Stimulated activated CD4-positive, alpha-beta T cell treated with anti-CD3 and anti-CD28 coated beads, TNF-alpha, amount 100 ng/mL, for 48 hours (primary cell): ENCODE results near the gene NME4.
"Not testable (repeated sequence)": the region's sequence is repeated elsewhere in the genome, so short reads cannot be mapped to it uniquely, and the experiment has no call there.

Experiments used
- DNase-seq, 3 donors: peaks; one replicate each; pipeline ENCODE4 v3.0.0-alpha.2; 2020; ENCODE audit warnings: low read depth in 3 of 3

The NME4 gene

DNA sequence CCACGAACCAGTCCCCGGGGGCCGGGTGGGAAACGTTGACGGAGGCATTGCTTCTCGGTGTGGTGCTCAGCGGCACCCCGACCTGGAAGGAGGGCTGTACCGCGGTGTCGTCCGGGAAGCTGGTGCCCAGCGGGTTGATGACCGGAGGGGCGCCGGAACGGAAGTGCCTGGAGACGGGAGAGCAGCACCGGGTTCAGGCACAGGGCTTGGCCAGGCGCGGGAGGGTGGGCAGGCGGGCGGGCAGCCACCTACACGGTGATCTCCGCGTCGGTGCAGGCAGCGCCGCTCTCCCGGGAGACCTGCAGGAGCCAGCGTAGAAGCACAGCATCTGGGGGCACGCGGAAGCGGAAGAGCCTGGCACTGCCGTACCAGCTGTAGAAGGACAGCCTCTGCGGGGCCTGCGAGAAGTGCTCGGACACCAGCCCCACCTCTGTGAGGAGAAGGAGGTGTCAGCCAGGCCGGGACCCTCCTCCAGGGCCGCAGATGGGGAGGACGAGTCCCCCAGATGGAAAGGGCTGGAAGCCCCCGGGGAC is 19.5 kb upstream of the NME4 start:
- no peak for DNase-seq

DNA sequence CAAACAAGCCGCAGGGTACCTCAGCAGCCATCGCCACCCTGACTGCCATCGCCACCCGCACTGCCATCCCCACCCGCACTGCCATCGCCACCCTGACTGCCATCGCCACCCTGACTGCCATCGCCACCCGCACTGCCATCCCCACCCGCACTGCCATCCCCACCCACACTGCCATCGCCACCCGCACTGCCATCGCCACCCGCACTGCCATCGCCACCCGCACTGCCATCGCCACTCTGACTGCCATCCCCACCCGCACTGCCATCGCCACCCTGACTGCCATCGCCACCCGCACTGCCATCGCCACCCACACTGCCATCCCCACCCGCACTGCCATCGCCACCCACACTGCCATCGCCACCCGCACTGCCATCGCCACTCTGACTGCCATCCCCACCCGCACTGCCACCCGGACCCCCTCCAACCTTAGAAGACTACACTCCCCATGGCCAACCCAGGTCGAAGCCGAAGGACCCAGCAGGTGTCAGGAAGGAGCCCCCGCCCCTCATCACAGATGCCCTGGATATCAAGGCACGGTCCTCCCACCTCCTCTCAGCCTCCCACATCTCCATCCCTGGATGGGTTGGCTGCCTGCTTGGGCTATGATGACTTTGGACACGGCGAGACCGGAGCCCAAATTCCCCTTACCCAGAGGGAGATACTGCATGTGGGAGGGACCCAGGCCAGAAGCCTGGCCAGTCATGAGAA is 18.7 kb upstream of the NME4 start:
- DNase-seq = not testable (repeated sequence)

DNA sequence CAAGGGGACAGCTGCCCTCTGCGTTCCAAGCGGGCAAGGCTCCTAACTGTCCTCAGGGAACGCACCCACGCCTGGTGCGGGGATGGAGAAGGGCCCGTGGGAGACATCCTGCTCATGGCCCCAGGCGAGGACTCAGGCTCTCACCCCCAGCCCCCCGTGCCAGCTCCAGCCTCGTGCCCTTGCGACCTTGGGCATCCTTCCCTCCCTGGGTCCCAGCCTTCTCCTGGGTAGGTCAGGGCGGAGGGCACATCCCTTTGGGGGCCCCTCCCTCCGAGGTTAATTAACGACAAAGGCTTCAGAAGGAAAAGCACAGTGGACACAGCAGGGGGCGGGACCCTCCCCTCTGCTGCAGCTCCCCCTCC is 18.2 kb upstream of the NME4 start:
- no peak for DNase-seq

DNA sequence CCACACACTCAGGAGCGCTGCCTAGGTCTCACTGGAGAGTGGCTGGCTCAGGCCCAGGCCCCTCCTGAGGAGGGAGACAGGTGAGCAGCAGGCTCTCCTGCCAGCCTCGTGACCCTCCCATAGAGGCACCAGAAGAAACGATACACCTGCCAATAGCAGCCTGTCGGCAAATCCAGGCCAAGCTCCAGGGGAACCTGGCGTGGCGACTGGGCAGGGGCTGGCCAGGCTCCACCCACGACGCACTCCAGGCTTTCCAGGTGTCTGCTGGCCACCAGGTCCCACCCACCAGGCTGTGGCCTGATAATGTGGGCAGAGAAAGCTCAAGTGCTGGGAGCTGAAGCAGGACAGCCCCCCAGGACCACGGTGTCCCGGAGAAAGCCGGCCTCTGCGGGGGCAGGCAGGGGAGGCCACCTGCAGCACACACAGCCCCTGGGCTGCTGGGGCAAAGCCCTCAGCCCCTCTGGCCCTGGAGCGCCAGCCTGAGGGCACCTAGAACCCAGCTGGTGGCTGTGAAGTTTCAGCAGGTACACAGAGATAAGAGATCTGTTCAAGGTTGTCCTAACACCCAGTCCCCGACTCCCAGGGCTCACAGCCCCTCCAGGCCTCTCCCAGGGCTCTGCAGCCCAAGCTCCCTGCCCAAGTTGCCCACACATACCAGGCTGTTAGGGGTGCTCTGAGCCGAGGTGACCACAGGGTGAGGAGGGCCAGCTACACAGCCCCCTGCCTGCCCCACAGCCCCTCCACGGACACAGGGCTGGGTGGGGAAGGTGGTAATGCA is 17.6 kb upstream of the NME4 start:
- no peak for DNase-seq

DNA sequence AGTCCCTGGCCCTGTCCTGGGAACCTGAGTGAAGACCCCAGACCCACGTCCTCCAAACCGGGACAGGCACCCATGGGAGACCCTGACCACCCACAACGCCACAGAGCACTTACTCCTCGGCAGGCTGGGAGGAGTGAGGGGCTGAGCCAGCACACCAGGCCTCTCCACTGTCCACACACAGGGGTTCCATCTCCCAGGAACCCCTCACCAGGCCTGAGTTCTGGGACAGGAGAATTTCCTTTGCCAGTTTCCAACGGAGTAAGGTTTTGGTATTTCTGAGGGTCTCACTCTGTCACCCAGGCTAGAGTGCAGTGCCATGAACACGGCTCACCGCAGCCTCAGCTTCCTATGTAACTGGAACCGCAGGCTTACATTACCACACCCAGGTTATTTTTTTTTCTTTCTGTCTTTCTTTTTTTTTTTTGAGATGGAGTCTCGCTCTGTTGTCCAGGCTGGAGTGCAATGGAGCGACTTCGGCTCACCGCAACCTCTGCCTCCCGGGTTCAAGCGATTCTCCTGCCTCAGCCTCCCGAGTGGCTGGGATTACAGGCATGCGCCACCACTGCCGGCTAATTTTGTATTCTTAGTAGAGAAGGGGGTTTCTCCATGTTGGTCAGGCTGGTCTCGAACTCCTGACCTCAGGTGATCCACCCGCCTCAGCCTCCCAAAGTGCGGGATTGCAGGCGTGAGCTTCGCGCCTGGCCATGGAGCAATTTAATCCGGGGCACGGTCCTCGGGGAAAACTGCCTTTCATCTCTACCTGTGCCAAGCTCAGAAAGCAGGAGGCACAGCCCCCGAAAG is 16.8 kb upstream of the NME4 start:
- no peak for DNase-seq

DNA sequence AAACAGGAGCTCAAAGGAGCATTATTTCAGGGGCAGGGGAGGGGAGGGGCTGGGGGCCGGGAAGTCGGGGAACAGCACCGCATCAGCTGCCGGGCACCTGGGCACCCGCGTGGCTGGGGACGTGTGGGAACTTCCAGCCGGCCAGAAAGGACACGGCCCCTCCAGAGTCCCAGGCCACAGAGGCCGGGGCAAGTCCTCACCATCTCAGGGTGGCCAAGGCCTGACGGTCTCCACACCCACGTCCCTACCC is 16.3 kb upstream of the NME4 start:
- DNase-seq = no peak

DNA sequence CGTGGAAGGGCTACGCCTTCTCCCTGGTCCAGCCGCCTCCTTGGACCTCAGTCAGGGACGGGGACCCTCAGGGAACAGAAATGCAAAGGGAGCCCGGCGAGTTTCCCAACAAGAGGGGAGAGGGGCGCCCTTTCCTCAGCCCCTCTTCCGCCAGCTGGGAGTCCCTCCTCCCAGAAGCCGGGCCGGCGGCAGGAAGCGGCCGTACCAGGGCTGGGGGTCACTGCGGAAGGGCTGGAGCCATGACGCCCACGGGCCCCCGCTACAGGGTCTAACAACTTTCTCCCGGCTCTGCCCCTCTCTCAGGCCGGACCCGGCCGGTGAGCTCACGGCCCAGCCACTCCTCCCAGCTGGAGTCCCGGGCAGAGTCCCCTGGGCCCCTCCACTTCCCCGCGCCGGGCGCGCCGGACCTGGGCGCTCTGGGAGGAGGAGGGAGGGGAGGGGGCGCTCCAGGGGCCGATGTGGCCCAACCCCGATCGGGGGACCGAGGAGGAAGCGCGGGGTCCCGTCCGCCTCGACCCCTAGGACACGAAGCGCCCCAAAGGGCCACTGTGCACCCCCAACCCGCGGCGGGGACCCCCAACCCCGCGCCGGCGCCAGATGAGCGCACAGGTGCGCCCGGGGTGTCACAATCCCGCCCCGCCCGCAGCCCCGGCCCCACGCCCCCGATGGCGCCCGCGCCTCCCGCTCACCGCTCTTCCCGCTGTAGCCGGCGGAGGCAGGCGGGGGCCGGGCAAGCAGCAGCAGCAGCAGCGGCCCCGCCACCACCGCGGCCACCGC is 15.8 kb upstream of the NME4 start:
- no peak for DNase-seq

DNA sequence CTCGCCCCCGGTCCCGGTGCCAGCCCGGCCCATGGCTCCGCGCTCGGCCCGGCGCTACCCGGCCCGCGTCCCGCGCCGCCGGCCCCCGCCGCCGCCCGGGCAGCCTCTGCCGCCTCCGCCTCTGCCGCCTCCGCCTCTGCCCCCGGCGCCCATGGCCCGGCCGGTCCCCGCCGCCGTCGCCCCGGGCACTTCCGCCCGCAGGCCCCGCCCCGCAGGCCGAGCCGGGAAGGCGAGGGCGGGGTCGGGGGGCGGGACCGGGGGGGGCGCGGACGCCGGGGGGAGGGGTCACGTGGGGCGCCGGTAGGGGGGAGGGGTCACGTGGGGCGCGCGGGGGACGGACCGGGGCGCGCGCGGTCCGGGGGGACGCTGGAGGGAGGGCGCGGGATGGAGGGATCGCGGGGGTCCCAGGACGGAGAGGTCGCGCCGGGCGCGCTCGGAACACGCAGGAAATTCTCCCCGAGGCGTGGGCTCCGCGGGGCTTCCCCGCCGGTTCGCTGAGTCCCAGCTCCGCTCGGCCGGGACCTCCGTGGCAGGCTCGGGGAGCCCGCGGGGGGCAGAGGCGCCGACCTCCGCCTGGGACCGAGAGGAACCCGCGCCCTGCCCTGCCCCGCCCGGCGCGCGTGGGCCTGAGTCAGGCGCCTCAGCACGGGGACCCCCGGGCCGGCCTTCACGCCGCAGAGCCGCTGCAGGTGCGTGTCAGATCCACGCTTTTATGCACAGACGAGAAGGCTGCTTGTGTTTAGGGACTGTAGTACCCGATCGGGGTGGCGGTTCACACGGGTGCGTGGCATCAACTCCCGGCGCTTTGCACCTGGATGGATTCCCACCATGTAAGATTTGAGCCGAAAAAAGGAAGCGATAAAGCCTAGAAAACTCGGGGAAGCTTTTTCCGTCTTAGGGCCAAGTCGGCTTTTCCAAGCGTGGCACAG is 14.9 kb upstream of the NME4 start, which contains the start of gene PGAP6:
Gene PGAP6 (minus strand): TSS at position 190 of the 929 bp plus-strand sequence. CDS start 157 bp downstream, at position 33.
- DNase-seq = peak in 2 of 3 donors; percentile 45 to 51

DNA sequence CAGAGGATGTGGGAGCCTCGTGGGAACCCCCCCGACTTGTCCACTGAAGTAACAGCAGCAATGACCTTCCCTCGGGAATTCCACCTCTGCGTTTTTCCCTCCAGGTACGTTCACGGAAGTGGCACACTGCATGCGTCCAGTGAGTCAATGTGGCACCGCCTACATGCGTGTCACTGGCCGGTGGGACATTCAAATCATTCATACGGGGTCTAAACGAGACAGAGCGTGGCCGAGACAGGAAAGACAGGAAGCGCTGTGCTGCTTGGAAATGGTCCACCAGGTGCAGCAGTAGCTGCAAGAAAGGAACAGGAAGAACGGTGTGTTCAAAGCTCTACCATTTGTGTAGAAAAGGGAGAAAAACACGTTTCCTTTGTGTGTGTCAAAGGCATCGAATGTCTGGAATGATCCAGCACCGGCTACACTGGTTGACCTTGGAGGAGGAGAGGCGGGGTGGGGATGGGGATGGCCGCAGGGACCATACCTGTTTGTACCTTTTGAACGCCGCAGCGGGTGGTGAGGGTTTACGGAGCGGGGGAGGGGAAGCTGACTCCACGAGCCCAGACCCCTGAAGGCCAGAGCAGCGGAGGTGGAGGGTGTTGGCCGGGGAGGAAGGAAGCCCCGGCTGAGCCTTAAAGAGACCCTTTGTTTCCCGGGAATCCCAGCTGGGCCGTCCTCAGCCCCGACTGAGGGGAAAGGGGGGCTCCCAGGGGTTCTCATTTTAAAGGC is 13.5 kb upstream of the NME4 start:
- DNase-seq = peak in 1 of 3 donors; percentile 24

DNA sequence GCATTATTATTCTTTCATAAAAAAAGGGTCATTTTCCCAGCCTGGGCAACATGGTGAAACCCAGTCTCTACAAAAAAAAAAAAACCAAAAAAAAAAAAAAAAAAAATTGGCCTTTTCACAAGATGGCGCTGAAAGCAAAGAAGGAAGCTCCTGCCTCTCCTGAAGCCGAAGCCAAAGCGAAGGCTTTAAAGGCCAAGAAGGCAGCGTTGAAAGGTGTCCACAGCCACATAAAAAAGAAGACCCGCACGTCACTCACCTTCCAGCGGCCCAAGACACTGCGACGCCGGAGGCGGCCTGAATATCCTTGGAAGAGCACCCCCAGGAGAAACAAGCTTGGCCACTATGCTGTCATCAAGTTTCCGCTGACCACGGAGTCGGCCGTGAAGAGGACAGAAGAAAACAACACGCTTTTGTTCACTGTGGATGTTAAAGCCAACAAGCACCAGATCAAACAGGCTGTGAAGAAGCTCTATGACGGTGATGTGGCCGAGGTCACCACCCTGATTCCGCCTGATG is 10.3 kb upstream of the NME4 start:
- no peak for DNase-seq

DNA sequence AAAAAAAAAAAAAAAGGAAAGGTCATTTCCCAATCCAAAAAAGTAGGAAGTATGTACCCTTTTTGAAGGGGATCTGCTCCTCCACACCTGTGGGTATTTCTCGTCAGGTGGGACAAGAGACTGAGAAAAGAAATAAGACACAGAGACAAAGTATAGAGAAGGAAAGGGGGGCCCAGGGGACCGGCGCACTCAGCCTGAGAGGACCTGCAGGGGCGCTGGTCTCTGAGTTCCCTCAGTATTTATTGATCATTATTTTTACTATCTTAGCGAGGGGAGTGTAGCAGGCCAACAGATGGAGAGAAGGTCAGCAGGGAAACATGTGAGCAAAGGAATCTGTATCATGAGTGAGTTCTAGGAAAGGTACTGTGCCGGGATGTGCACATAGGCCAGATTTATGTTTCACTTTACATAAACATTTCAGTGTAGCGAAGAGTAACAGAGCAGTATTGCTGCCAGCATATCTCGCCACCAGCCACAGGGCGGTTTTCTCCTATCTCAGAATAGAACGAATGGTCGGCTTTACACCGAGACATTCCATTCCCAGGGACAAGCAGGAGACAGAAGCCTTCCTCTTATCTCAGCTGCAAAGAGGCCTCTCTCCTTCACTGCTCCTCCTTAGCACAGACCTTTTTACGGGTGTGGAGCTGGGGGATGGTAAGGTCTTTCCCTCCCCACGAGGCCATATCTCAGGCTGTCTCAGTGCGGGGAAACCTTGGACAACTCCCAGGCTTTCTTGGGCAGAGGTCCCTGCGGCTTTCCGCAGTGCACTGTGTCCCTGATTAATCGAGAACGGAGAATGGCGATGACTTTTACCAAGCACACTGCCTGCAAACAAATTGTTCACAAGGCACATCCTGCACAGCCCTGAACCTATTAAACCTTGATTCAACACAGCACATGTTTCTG is 9.0 kb upstream of the NME4 start:
- DNase-seq = not testable (repeated sequence)

DNA sequence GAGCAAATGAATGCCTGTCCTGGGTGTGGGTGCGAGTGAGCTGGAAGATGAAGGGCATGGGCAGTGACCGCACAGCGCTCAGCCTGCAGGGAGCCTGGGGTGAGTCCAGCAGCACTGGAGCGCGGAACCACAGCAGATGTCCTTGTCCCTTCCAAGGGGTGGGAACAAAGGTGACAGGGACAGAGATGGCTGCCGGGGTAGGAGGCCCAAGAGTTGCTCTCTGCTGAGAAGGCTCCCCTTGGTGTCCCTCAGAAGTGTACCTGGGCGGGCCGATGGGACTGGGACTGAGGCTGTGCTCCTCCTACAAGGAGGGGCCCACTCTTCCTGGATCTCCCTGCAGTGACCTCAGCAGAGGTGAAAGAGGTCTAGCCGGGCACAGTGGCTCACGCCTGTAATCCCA is 7.6 kb upstream of the NME4 start:
- no peak for DNase-seq

DNA sequence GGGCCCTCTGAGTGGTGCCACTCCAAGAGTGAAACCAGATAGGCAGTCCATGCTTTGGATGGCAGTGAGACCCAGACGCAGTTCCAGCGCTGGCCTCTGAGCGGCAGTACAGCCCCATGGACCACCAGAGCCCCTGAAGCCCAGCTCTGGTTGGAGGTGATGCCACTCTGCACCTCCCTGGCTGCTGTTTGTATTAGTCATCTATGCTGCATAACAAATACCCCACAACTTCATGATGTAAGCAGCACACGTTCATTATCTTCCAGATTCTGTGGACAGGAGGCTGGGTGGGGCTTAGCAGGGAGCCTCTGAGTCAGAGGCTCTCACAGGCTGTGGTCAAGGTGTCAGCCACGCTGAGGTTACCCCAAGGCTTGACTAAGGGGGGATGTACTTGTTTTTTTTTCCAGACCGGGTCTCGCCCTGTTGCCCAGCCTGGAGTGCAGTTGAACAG is 5.1 kb upstream of the NME4 start:
- DNase-seq = peak; percentile 65 to 81 (median 70)

DNA sequence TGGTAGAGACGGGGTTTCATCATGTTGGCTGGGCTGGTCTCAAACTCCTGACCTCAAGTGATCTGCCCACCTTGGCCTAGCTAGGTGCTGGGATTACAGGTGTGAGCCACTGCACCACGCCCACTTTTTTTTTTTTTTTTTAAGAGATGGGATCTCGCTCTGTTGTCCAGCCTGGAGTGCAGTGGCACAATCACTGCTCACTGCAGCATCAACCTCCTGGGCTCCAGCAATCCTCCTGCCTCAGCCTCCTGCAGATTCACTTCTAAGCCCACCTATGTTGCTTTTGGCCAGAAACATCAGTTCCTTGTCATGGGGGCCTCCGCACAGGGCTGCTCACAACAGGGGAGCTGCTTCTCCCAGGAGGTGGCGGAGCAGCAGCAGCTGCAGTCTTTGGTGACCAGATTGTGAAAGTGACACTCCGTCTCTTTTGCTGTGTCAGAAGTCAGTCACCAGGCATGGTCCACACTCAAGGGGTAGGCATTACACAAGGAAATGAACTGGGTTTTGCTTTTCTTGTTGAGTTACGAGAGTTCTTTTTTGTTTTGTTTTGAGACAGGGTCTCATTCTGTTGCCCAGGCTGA is 4.5 kb upstream of the NME4 start:
- DNase-seq = no peak

DNA sequence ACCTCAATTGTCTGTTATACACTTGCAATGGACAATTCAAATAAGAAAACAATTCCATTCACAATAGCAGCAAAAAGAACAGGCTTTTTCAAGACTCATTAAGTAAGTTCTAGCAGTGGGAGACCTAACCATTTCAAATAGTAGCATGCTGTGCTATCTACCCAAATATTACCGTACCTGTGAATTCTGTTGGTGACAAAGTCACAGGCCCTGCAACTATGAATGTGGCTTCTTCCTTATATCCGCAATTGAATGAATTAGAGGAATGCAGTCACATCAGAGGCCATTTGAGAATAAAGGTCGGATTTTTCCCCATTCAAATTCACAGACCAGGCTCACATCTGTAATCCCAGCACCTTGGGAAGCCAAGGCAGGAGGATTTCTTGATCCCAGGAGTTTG is 800 bp upstream of the NME4 start:
- DNase-seq = no peak

DNA sequence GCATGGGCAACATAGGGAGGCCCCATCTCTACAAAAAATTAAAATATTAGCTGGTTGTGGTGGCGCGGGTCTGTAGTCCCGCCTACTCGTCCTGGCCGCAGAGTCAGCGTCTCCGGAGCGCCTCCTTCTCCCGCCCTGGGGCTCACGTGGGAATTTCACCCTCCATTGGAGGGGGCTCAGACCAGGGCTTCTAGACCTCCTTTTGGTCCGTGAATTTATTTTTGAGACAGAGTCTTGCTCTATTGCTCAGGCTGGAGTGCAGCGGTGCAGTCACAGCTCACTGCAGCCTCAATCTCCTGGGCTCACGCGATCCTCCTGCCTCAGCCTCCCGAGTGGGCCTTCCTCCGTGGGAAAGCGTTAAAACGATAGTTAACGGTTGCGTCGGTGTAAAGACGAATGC is 394 bp upstream of the NME4 start:
- DNase-seq = no peak

DNA sequence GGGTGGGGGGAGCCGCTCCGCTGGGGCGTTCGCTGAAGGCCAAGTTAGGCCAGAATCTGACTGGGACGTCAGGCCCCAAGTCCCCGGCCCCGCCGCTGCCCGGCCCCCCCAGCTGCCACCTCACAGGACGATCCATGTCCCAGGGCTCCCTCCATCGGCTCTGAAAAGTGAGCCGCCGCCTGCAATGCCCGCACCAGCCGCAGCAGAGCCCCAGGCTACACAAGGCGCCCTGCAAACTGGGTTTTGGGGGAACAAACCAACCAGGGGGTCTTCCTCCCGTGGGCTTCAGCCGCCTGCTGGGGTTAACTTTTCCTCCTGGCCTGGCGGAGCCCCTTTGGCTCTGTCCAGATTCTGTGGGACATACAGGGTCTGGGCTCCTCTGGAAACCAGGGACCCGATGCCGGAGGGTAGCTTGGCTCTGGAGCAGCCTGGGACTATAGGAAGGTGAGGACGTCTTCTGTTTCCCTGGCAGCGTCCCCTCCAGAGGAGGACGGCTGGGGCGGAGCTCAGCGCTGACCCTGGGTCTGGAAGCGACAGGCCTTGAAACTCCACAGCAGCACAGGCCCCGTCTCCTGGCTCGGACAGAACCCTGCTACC is 835 bp downstream of the NME4 start:
- DNase-seq = peak in 1 of 3 donors; percentile 24
